NCI-H748 treated with DMSO at 0.1 percent for 48 hours (cell line): ENCODE results near the gene NFX1.
A peak's percentile ranks its signal among the peaks of the same experiment; 100 is the strongest.
"Not testable (repeated sequence)": the region's sequence is repeated elsewhere in the genome, so short reads cannot be mapped to it uniquely, and the experiment has no call there.

Source experiments
- DNase-seq: peaks from one replicate; lab custom pipeline; 2025; lab: John Stamatoyannopoulos, UW

Gene NFX1

GRCh38 chr9:33364127-33364526 is 73.8 kb downstream of the NFX1 start:
- no peak for DNase-seq

DNA sequence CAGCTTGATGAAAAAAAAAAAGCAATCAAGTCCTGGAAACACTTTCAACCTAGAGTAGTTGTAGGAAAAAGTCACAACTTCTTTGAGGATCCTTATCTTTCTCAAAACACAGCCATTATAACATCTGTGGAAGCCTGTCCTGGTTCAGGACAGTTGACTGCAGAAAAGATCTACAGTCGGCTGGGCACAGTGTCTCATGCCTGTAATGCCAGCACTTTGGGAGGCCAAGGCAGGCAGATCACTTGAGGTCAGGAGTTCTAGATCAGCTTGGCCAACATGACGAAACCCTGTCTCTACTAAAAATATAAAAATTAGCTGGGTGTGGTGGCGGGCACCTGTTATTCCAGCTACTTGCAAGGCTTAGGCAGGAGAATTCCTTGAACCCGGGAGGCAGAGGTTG is 74.5 kb downstream of the NFX1 start:
- DNase-seq, result not testable (repeated sequence)

DNA sequence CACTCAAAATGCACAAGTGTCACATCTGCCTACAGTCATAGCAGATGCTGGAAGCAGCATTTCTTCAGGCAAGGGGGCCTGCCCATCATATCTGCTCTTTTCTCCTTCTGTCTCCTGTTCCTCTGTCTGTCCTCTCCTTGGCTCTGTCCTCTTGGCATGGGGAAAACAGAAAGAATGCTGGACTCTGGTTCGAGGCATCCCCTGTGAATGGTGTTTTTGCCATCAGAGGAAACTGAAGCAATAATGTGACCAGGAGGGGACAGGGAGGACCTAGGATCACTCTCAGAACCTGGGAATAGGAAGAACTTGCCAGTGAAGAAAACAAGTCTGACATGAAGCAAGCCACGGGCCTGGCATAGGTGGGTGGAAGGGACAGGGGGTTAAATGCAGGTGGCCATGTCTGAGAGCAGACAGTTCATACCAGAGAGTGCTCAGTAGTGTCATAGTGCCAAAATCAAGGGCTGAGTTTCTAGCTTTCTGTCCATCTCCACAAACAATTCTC is 76.7 kb downstream of the NFX1 start:
- DNase-seq, result no peak

GRCh38 chr9:33372900-33373299 is 82.6 kb downstream of the NFX1 start:
- DNase-seq, result no peak

GRCh38 chr9:33374190-33374589 is 83.9 kb downstream of the NFX1 start:
- DNase-seq, result no peak

GRCh38 chr9:33374634-33375237 is 84.4 kb downstream of the NFX1 start:
- peak; percentile 34 for DNase-seq

DNA sequence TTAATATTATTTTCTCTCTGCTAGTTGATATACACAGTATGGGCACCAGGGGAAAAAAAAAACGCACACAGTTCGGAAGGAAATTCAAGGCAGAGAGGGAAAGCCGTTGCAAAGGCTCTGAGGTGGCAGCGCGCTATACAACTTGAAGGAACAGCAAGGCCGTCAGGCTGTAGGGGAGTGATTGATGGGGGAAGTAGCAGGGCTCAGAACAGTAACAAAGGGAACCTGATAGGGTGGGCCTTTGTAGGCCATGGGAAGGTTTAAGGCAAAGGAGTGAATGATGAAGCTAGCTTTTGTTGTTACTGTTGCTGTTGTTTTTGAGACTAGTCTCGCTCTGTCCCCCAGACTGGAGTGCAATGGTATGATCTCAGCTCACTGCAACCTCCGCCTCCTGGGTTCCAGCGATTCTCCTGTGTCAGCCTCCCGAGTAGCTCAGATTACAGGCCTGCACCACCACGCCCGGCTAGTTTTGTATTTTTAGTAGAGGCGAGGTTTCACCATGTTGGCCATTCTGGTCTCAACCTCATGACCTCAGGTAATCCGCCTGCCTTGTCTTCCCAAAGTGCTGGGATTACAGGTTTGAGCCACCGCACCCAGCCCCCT is 85.0 kb downstream of the NFX1 start:
- no peak for DNase-seq

- DNase-seq, result no peak
Measured at GRCh38 chr9:33375841-33376321, 85.6 kb downstream of the NFX1 start.

- no peak for DNase-seq
Measured at GRCh38 chr9:33377089-33377715, 86.9 kb downstream of the NFX1 start.

- no peak for DNase-seq
Measured at GRCh38 chr9:33378121-33378795, 87.9 kb downstream of the NFX1 start.

GRCh38 chr9:33379666-33380389 is 89.5 kb downstream of the NFX1 start:
- DNase-seq, result no peak

DNA sequence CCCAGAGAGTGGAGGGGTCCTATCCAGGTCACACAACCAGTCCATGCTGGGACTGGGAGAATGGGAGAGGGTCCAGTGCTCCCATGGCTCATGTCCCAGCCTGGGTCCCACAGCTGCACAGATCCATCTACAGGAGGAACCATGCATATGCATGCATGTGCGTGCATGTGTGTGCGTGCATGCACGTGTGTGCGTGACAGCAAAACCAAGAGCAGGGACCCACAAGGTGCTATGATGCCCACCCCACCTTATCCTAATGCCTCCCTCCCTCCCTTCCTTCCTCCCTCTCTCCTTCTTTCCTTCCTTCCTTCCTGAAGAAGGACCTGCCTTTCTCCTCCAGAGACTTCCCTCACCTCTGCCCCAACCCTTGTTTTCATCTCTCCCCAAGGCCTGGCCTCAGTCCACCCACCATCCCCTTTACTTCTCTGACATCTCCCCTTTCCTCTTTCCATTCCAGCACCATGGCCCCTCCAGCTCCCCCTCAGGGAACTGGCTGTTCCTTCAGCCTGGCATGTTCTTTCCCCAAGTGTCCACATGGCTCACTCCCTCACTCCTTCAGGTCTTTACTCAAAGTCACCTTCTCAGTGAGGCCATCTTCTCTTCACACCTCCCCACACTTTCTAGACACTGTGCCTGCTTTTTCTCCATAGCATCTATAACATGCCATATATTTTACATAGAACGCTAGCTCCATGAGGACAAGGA is 90.2 kb downstream of the NFX1 start:
- DNase-seq, result no peak

- DNase-seq, result no peak
Measured at GRCh38 chr9:33381231-33381791, 91.0 kb downstream of the NFX1 start.

- not testable (repeated sequence) for DNase-seq
Measured at GRCh38 chr9:33382397-33382796, 92.1 kb downstream of the NFX1 start.

GRCh38 chr9:33383396-33383795 is 93.1 kb downstream of the NFX1 start:
- DNase-seq, result not testable (repeated sequence)

- not testable (repeated sequence) for DNase-seq
Measured at GRCh38 chr9:33385536-33385935, 95.2 kb downstream of the NFX1 start.

GRCh38 chr9:33385979-33386640 is 95.8 kb downstream of the NFX1 start:
- DNase-seq, result not testable (repeated sequence)

- not testable (repeated sequence) for DNase-seq
Measured at GRCh38 chr9:33386641-33386996, 96.3 kb downstream of the NFX1 start.

DNA sequence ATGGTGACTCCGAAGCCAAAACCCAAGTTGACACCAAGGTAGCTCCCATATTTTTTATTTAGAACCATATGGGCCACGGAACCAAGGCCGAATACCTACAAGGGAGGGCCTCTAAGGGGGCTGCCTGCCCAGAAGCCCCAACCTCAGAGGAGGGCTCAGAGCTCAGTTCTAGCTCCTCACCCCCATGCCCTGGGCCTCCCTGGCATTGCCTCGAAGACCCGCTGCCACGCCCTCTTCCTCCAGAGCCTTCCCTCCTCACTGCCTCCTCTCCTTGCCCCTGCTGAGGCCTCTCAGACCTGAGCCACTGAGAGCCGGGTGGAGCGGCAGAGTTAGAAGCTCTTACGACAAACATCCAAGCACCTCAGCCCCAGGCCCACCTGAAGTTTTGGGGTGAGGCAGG is 96.7 kb downstream of the NFX1 start:
- DNase-seq, result not testable (repeated sequence)
